GM12878 (cell line): ENCODE results near the gene SMIM14. TPM values are rescaled to one million over a fixed set of nuclear protein-coding genes. Genes with fewer than 3 reads are reported as not detected.

Experiments
- ATF2 ChIP-seq: IDR thresholded peaks from 2 replicates; pipeline ENCODE4 v1.6.1; 2012; ENCODE audit warnings: low read length, inconsistent platforms
- BHLHE40 ChIP-seq, 2 experiments: fragments of 450-650 bp in 1 of 2; IDR thresholded peaks; 2 replicates each; pipeline ENCODE4 v1.6.1; 2011 to 2017; ENCODE audit warnings: low read depth in 2 of 2, borderline replicate concordance in 1 of 2, improper control_type of control experiment in 1 of 2, low read length in 1 of 2, mild to moderate bottlenecking in 1 of 2
- CEBPZ ChIP-seq: fragments of 150-350 bp; IDR thresholded peaks from 2 replicates; pipeline ENCODE4 v1.6.1; 2016; ENCODE audit warnings: low read depth, low read length
- CHD1 ChIP-seq: IDR thresholded peaks from 2 replicates; pipeline ENCODE4 v1.6.1; 2012; ENCODE audit warnings: low read depth, low read length, improper control_type of control experiment
- CHD2 ChIP-seq: IDR thresholded peaks from 2 replicates; pipeline ENCODE4 v1.6.1; 2011; ENCODE audit warnings: low read depth, low read length, improper control_type of control experiment, borderline replicate concordance
- CHD4 ChIP-seq: fragments of 200-600 bp; sonication (generic); IDR thresholded peaks from 2 replicates; pipeline ENCODE4 v1.6.1; 2016; ENCODE audit warnings: mild to moderate bottlenecking
- IKZF1 ChIP-seq: fragments of 450-650 bp; conservative IDR thresholded peaks from 2 replicates; pipeline ENCODE4 v1.6.1; 2017; ENCODE audit warnings: antibody characterized with exemption, mild to moderate bottlenecking
- IRF4 ChIP-seq: IDR thresholded peaks from 2 replicates; pipeline ENCODE4 v1.6.1; 2011; ENCODE audit warnings: low read depth, low read length
- JUNB ChIP-seq: IDR thresholded peaks from 2 replicates; pipeline ENCODE4 v1.6.1; 2016; ENCODE audit warnings: antibody characterized with exemption, mild to moderate bottlenecking
- KDM1A ChIP-seq: fragments of 200-600 bp; sonication (generic); IDR thresholded peaks from 2 replicates; pipeline ENCODE4 v1.6.1; 2016; ENCODE audit warnings: borderline replicate concordance
- MTA2 ChIP-seq: fragments of 450-650 bp; IDR thresholded peaks from 2 replicates; pipeline ENCODE4 v1.6.1; 2016; ENCODE audit warnings: low read depth, mild to moderate bottlenecking, moderate library complexity
- MTA3 ChIP-seq: IDR thresholded peaks from 2 replicates; pipeline ENCODE4 v1.6.1; 2012; ENCODE audit warnings: low read length, inconsistent platforms, borderline replicate concordance
- MXI1 ChIP-seq: fragments of 150-350 bp; IDR thresholded peaks from 2 replicates; pipeline ENCODE4 v1.6.1; 2011; ENCODE audit warnings: low read depth, mild to moderate bottlenecking, inconsistent platforms, low read length, improper control_type of control experiment
- PAX8 ChIP-seq: fragments of 450-650 bp; IDR thresholded peaks from 2 replicates; pipeline ENCODE4 v1.6.1; 2017; ENCODE audit warnings: mild to moderate bottlenecking, moderate library complexity
- RAD21 ChIP-seq: IDR thresholded peaks from 2 replicates; pipeline ENCODE4 v1.6.1; 2011; ENCODE audit warnings: mild to moderate bottlenecking, low read depth, low read length, moderate library complexity; ENCODE audit not compliant: insufficient read depth
- RAD51 ChIP-seq: fragments of 450-650 bp; IDR thresholded peaks from 2 replicates; pipeline ENCODE4 v1.6.1; 2016; ENCODE audit warnings: moderate library complexity, mild to moderate bottlenecking, inconsistent platforms
- RCOR1 ChIP-seq: conservative IDR thresholded peaks from 2 replicates; pipeline ENCODE4 v1.6.1; 2012; ENCODE audit warnings: low read depth, low read length, improper control_type of control experiment
- REST ChIP-seq: IDR thresholded peaks from 2 replicates; pipeline ENCODE4 v1.6.1; 2012; ENCODE audit warnings: mild to moderate bottlenecking, low read depth, low read length
- SIX5 ChIP-seq: IDR thresholded peaks from 2 replicates; pipeline ENCODE4 v1.6.1; 2011; ENCODE audit warnings: mild to moderate bottlenecking, low read depth, low read length, moderate library complexity; ENCODE audit not compliant: severe bottlenecking
- SMAD5 ChIP-seq: IDR thresholded peaks from 2 replicates; pipeline ENCODE4 v1.6.1; 2016; ENCODE audit warnings: antibody characterized with exemption, low read depth
- SPI1 ChIP-seq: IDR thresholded peaks from 2 replicates; pipeline ENCODE4 v1.6.1; 2011; ENCODE audit warnings: low read depth, mild to moderate bottlenecking, low read length, moderate library complexity, borderline replicate concordance; ENCODE audit not compliant: insufficient read depth
- YY1 ChIP-seq: IDR thresholded peaks from 2 replicates; pipeline ENCODE4 v1.6.1; 2011; ENCODE audit warnings: low read depth, mild to moderate bottlenecking, low read length
- ZNF207 ChIP-seq: fragments of 450-650 bp; IDR thresholded peaks from 2 replicates; pipeline ENCODE4 v1.6.1; 2014; ENCODE audit warnings: antibody characterized with exemption, mild to moderate bottlenecking, borderline replicate concordance
- ZNF622 ChIP-seq: fragments of 450-650 bp; IDR thresholded peaks from 2 replicates; pipeline ENCODE4 v1.6.1; 2017; ENCODE audit warnings: mild to moderate bottlenecking, inconsistent platforms
- polyA plus RNA-seq, 11 experiments: library from polyadenylated mRNA; depleted of rRNA in 4 of 11; unstranded in 6 of 11; stranded (reverse) in 5 of 11; fragments of >200 nt; fragmentation: Nextera tagmentation in 4 of 11; fragmentation: Illumina TruSeq in 1 of 11; extraction: Ambion mirVana in 4 of 11; extraction: Trizol in 1 of 11; gene quantifications; 1 replicate in 1 of 11; 2 replicates in 10 of 11; pipeline versions ENCODE4 v1.2.1 to v1.2.3, GENCODE V29; 2011 to 2016; ENCODE audit warnings: inconsistent platforms in 2 of 11, missing spikeins in 2 of 11, low read depth in 1 of 11
- total RNA-seq, 4 experiments: library from RNA; depleted of rRNA in 3 of 4; stranded (reverse); fragments of >200 nt in 3 of 4; fragmentation: Illumina TruSeq in 1 of 4; extraction: Trizol in 1 of 4; gene quantifications; 2 replicates each; pipeline versions ENCODE4 v1.2.1 to v1.2.3, GENCODE V29; 2013 to 2021

Gene SMIM14
- total and polyA plus RNA-seq, 10 of the 15 experiments (the other 5 are each of a cell fraction or from before 2014, with no cell fraction given) = 125 to 671 (median 188) TPM

GRCh38 chr4:39636531-39637184 lies 2.0 kb downstream of the SMIM14 start (continued):
- no peak for TF ChIP-seq REST
- TF ChIP-seq MTA3 = peak; percentile 66; the same call in 1 of the 2 replicates
- peak; percentile 84 for TF ChIP-seq IKZF1
- peak; percentile 73; the same call in 1 of the 2 replicates for TF ChIP-seq IRF4
- TF ChIP-seq RAD51 = no peak
- TF ChIP-seq RAD21 = no peak; the same call in 1 of the 2 replicates
- TF ChIP-seq CHD1 = no peak
- TF ChIP-seq ATF2 = peak; percentile 73
- TF ChIP-seq RCOR1 = no peak
- TF ChIP-seq CHD2 = 0 out of 2 replicates have a peak, but pooled peaks have one; percentile 46
- no peak for TF ChIP-seq ZNF207
- no peak for TF ChIP-seq CHD4
- TF ChIP-seq ZNF622 = no peak
- no peak for TF ChIP-seq CEBPZ
- TF ChIP-seq SIX5 = no peak
- TF ChIP-seq BHLHE40 (IDR thresholded peaks at IDR 0.05; ENCODE audit: borderline replicate concordance in 1 of 2, low read depth in 2 of 2, low read length in 1 of 2) = peak in 1 of 2 experiments; percentile 59; a peak in 1 of 4 replicates
- TF ChIP-seq SPI1 = no peak
- no peak for TF ChIP-seq PAX8
- no peak for TF ChIP-seq KDM1A
- TF ChIP-seq MXI1 = no peak
- TF ChIP-seq MTA2 = peak; percentile 90
- no peak for TF ChIP-seq YY1
- peak; percentile 73 for TF ChIP-seq JUNB
- no peak for TF ChIP-seq SMAD5
